A673 (cell line): ENCODE data around the gene NUP62. TPM values are rescaled to one million over a fixed set of nuclear protein-coding genes. Genes with fewer than 3 reads are reported as not detected.
"Not testable (repeated sequence)": the region's sequence is repeated elsewhere in the genome, so short reads cannot be mapped to it uniquely, and the experiment has no call there.

Source experiments
- BruUV-seq: library from RNA; stranded (reverse); fragments of 400-500 nt; replicated peaks from 2 replicates; lab custom pipeline; 2021; lab: Mats Ljungman, UMichigan
- CTCF ChIA-PET: fragments of 300-600 bp; sonication (Branson Sonifier 250); formaldehyde crosslinking; loops from one replicate; lab custom pipeline; 2022; ENCODE audit warnings: antibody characterized with exemption; lab: Charles Lee
- POLR2A ChIA-PET: fragments of 300-600 bp; sonication (Branson Sonifier 250); formaldehyde crosslinking; loops from one replicate; lab custom pipeline; 2022; ENCODE audit warnings: antibody characterized with exemption; ENCODE audit not compliant: low non-redundant PET; lab: Charles Lee
- DNase-seq: peaks from one replicate; pipeline ENCODE4 v3.0.0-alpha.2; 2015; ENCODE audit warnings: low spot score
- H3K27ac ChIP-seq: fragments of 200-600 bp; sonication (generic); 2 replicates; pipeline ENCODE4 v1.5.1; 2016; ENCODE audit warnings: mixed run types, low read depth, mild to moderate bottlenecking, mixed read lengths, antibody characterized with exemption, low read length; ENCODE audit not compliant: poor library complexity, severe bottlenecking
- H3K27me3 ChIP-seq: fragments of 200-600 bp; sonication (generic); replicated peaks from 2 replicates; pipeline ENCODE4 v1.6.1; 2017; ENCODE audit warnings: mixed run types, low read depth, mild to moderate bottlenecking, mixed read lengths, antibody characterized with exemption, low read length; ENCODE audit not compliant: insufficient read depth, poor library complexity
- H3K36me3 ChIP-seq: fragments of 200-600 bp; sonication (generic); 2 replicates; pipeline ENCODE4 v1.6.1; 2016; ENCODE audit warnings: mixed run types, mild to moderate bottlenecking, mixed read lengths, antibody characterized with exemption, low read length; ENCODE audit not compliant: insufficient read depth, poor library complexity, severe bottlenecking
- H3K4me1 ChIP-seq: fragments of 200-600 bp; sonication (generic); 2 replicates; pipeline ENCODE4 v1.6.1; 2017; ENCODE audit warnings: mixed run types, mild to moderate bottlenecking, mixed read lengths, antibody characterized with exemption, low read length; ENCODE audit not compliant: insufficient read depth, poor library complexity, severe bottlenecking
- H3K4me3 ChIP-seq: fragments of 200-600 bp; sonication (generic); 2 replicates; pipeline ENCODE4 v1.5.1; 2016; ENCODE audit warnings: low read depth, mixed run types, mild to moderate bottlenecking, mixed read lengths, low read length; ENCODE audit not compliant: poor library complexity, severe bottlenecking
- H3K9me3 ChIP-seq: fragments of 200-600 bp; sonication (generic); 2 replicates; pipeline ENCODE4 v1.6.1; 2016; ENCODE audit warnings: mixed run types, low read depth, mild to moderate bottlenecking, mixed read lengths, antibody characterized with exemption, low read length; ENCODE audit not compliant: poor library complexity, severe bottlenecking
- CTCF ChIP-seq: fragments of 300-800, 200-600 bp; sonication (generic); conservative IDR thresholded peaks from 2 replicates; pipeline ENCODE4 v1.5.1; 2017; ENCODE audit warnings: low read depth, mild to moderate bottlenecking, antibody characterized with exemption, low read length, moderate library complexity, mixed read lengths
- EZH2 ChIP-seq: fragments of 200-600 bp; sonication (generic); IDR thresholded peaks from 2 replicates; pipeline ENCODE4 v1.6.1; 2017; ENCODE audit warnings: borderline replicate concordance, low read depth, mild to moderate bottlenecking, mixed read lengths, antibody characterized with exemption, low read length; ENCODE audit not compliant: poor library complexity, severe bottlenecking
- intact Hi-C: fragments of 100-400 bp; cut with micrococcal nuclease; formaldehyde crosslinking; loops from one replicate; pipeline ENCODE4 v1.10.0; 2022; ENCODE audit not compliant: unreplicated experiment
- total RNA-seq: library from RNA; stranded (reverse); gene quantifications from 2 replicates; pipeline ENCODE4 v1.2.3, GENCODE V29; 2021

NUP62 gene
- total RNA-seq, 1 experiment from 2014 or later: 98.5 TPM

GRCh38 chr19:49973987-49974386, 44.7 kb upstream of the NUP62 start:
- no TSS peak for BruUV-seq
- Histone ChIP-seq H3K27me3 (peaks cover 7% of the 10 kb centered on the region), H3K4me3 (no peak overlapping the region), H3K9me3 (no peaks in the 10 kb centered on the region), H3K36me3 (no peaks in the 10 kb centered on the region), H3K4me1 (no peaks in the 10 kb centered on the region), H3K27ac (no peak overlapping the region)
- no peak for DNase-seq
- intact Hi-C loops: no loop called here
- ChIA-PET CTCF (no interaction called here), POLR2A (no interaction called here)
- TF ChIP-seq EZH2 (no peak), CTCF (no peak)

DNA sequence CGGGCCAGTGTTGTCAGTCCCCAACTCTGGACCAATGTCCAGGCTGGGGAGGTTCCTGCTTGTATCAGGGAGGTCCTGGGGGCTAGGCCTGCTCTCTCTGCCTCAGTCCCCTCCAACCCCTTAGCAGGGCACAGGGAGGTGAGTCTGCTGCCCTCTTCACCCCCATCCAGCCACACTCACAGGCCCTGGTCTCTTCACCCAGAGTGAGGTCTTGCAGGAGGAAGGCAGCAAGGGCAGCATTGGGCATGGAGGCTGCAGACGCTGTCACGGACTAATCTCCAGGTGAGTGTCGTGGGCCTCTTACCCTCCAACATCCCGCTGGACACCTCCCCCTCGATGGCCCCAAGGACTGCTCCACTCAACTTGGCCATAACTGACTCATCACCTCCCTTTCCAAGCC, 43.5 kb upstream of the NUP62 start:
- CTCF ChIA-PET: no interaction called here
- Histone ChIP-seq H3K36me3 (no peaks in the 10 kb centered on the region), H3K27ac (no peak overlapping the region), H3K4me1 (no peaks in the 10 kb centered on the region), H3K9me3 (no peaks in the 10 kb centered on the region), H3K27me3 (peaks cover 12% of the 10 kb centered on the region), H3K4me3 (no peak overlapping the region)
- no peak for TF ChIP-seq EZH2
- TF ChIP-seq CTCF: no peak
- no TSS peak for BruUV-seq
- no peak for DNase-seq
- intact Hi-C loops: no loop called here
- POLR2A ChIA-PET: no interaction called here

DNA sequence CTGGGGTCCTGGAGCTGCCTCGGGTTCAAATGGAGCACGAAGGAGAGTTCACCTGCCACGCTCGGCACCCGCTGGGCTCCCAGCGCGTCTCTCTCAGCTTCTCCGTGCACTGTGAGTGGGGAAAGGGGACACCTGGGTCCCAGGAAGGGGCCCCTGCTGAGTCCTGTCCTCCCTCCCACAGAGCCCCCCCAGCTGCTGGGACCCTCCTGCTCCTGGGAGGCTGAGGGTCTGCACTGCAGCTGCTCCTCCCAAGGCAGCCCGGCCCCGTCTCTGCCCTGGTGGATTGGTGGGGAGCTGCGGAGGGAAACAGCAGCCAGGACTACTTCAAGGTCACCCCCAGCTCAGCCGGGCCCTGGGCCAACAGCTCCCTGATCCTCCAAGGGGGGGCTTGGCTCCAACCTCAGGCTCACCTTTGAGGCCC, 42.7 kb upstream of the NUP62 start:
- Histone ChIP-seq H3K36me3 (no peaks in the 10 kb centered on the region), H3K4me3 (no peak overlapping the region), H3K27me3 (peaks cover 12% of the 10 kb centered on the region), H3K9me3 (no peaks in the 10 kb centered on the region), H3K27ac (no peak overlapping the region), H3K4me1 (no peaks in the 10 kb centered on the region)
- DNase-seq: no peak
- CTCF ChIA-PET: no interaction called here
- intact Hi-C loops: no loop called here
- no peak for TF ChIP-seq EZH2
- no peak for TF ChIP-seq CTCF
- POLR2A ChIA-PET: no interaction called here
- no TSS peak for BruUV-seq

- H3K4me1 ChIP-seq, H3K36me3 ChIP-seq, POLR2A ChIA-PET, BruUV-seq, H3K4me3 ChIP-seq, H3K27ac ChIP-seq, DNase-seq, CTCF ChIA-PET, intact Hi-C loops, H3K9me3 ChIP-seq: not testable (repeated sequence)
- H3K27me3 ChIP-seq: peaks cover 12% of the 10 kb centered on the region
Measured at GRCh38 chr19:49969355-49969754, 40.1 kb upstream of the NUP62 start.
